Activated CD4-positive, alpha-beta T cell treated with anti-CD3 and anti-CD28 coated beads, Interleukin-2, amount 10 ng/mL, durations not matched to agents 7 days and 5 days (primary cell): ENCODE results near the gene HP1BP3. TPM values are rescaled to one million over a fixed set of nuclear protein-coding genes. Genes with fewer than 3 reads are reported as not detected.
"Not testable (repeated sequence)": the region's sequence is repeated elsewhere in the genome, so short reads cannot be mapped to it uniquely, and the experiment has no call there.

Source experiments
- CTCF ChIA-PET: fragments of 350-600 bp; sonication (Branson Sonifier 250); formaldehyde crosslinking; loops from one replicate; lab custom pipeline; 2021; ENCODE audit warnings: antibody characterized with exemption; lab: Charles Lee
- POLR2A ChIA-PET: fragments of 350-600 bp; sonication (Branson Sonifier 250); formaldehyde crosslinking; loops from one replicate; lab custom pipeline; 2021; ENCODE audit warnings: antibody characterized with exemption; lab: Charles Lee
- DNase-seq: peaks from one replicate; pipeline ENCODE4 v3.0.0-alpha.2; 2020
- H3K27ac Mint-ChIP-seq: one replicate; pipeline ENCODE4 v1.8.0; 2021; ENCODE audit warnings: mild to moderate bottlenecking, moderate library complexity, mixed read lengths
- H3K27me3 Mint-ChIP-seq: one replicate; pipeline ENCODE4 v1.8.0; 2021; ENCODE audit warnings: mixed read lengths
- H3K36me3 Mint-ChIP-seq: one replicate; pipeline ENCODE4 v1.8.0; 2021; ENCODE audit warnings: low read depth, mixed read lengths
- H3K4me1 Mint-ChIP-seq: one replicate; pipeline ENCODE4 v1.8.0; 2021; ENCODE audit warnings: mixed read lengths
- H3K4me3 Mint-ChIP-seq: one replicate; pipeline ENCODE4 v1.8.0; 2021; ENCODE audit warnings: mild to moderate bottlenecking, moderate library complexity, mixed read lengths
- H3K9me3 Mint-ChIP-seq: one replicate; pipeline ENCODE4 v1.8.0; 2021; ENCODE audit warnings: mixed read lengths
- total RNA-seq, 2 experiments: library from RNA; stranded (reverse); gene quantifications; one replicate each; pipeline ENCODE4 v1.2.3, GENCODE V29; 2021

Gene HP1BP3
- total RNA-seq, 2 experiments from 2014 or later: 369 to 407 TPM

- H3K4me3 Mint-ChIP-seq: no peak overlapping the region
- H3K4me1 Mint-ChIP-seq: peaks cover 2% of the 10 kb centered on the region
- POLR2A ChIA-PET: no interaction called here
- CTCF ChIA-PET: no interaction called here
- H3K9me3 Mint-ChIP-seq: no peaks in the 10 kb centered on the region
- H3K27me3 Mint-ChIP-seq: peaks cover 21% of the 10 kb centered on the region
- H3K27ac Mint-ChIP-seq: no peak overlapping the region
- no peak for DNase-seq
- H3K36me3 Mint-ChIP-seq: no peaks in the 10 kb centered on the region
Observed at GRCh38 chr1:20723159-20723536, 64.0 kb downstream of the HP1BP3 start.

- H3K27ac Mint-ChIP-seq: no peak overlapping the region
- H3K36me3 Mint-ChIP-seq: peaks cover under 1% of the 10 kb centered on the region
- no peaks in the 10 kb centered on the region for H3K9me3 Mint-ChIP-seq
- ChIA-PET CTCF (interaction anchor here (0.6 to 1.5 kb wide), 2 partner anchors 11 to 29 kb away, joined by 3 read pairs; partner anchors contain the start of gene SH2D5), POLR2A (no interaction called here)
- no peak for DNase-seq
- H3K4me3 Mint-ChIP-seq: no peak overlapping the region
- peaks cover 10% of the 10 kb centered on the region for H3K4me1 Mint-ChIP-seq
- peaks cover 29% of the 10 kb centered on the region for H3K27me3 Mint-ChIP-seq
Observed at GRCh38 chr1:20721117-20722061, 65.7 kb downstream of the HP1BP3 start.

- Mint-ChIP-seq H3K4me3 (no peak overlapping the region), H3K27ac (no peak overlapping the region), H3K36me3 (peaks cover 2% of the 10 kb centered on the region), H3K9me3 (no peaks in the 10 kb centered on the region), H3K4me1 (peaks cover 13% of the 10 kb centered on the region), H3K27me3 (peaks cover 35% of the 10 kb centered on the region)
- ChIA-PET POLR2A (no interaction called here), CTCF (interaction anchor here (1.5 kb wide), 1 partner anchor 11 kb away, joined by 3 read pairs; the partner anchor contains the start of gene SH2D5)
- DNase-seq: no peak
Observed at GRCh38 chr1:20720631-20721091, 66.4 kb downstream of the HP1BP3 start.

GRCh38 chr1:20719871-20720620 is 67.1 kb downstream of the HP1BP3 start:
- Mint-ChIP-seq H3K36me3 (peaks cover 2% of the 10 kb centered on the region), H3K4me1 (peaks cover 13% of the 10 kb centered on the region), H3K27ac (no peak overlapping the region), H3K27me3 (peaks cover 35% of the 10 kb centered on the region), H3K9me3 (no peaks in the 10 kb centered on the region), H3K4me3 (no peak overlapping the region)
- no peak for DNase-seq
- ChIA-PET POLR2A (no interaction called here), CTCF (interaction anchor here (0.6 to 1.5 kb wide), 2 partner anchors 12 to 31 kb away, joined by 3 read pairs; partner anchors contain the start of gene SH2D5)

GRCh38 chr1:20719261-20719660 is 67.8 kb downstream of the HP1BP3 start:
- H3K9me3 Mint-ChIP-seq: no peaks in the 10 kb centered on the region
- CTCF ChIA-PET: interaction anchor here (0.6 to 3.4 kb wide), 2 partner anchors 9 to 1431 kb away, joined by 4 to 10 read pairs; no protein-coding TSS in a partner anchor
- POLR2A ChIA-PET: no interaction called here
- no peak overlapping the region for H3K27ac Mint-ChIP-seq
- peaks cover 2% of the 10 kb centered on the region for H3K36me3 Mint-ChIP-seq
- no peak overlapping the region for H3K4me3 Mint-ChIP-seq
- peaks cover 13% of the 10 kb centered on the region for H3K4me1 Mint-ChIP-seq
- no peak for DNase-seq
- peaks cover 35% of the 10 kb centered on the region for H3K27me3 Mint-ChIP-seq

- H3K36me3 Mint-ChIP-seq, DNase-seq, H3K27ac Mint-ChIP-seq, POLR2A ChIA-PET, H3K9me3 Mint-ChIP-seq: not testable (repeated sequence)
- peak overlapping the region; percentile 58 for H3K4me3 Mint-ChIP-seq
- peaks cover 13% of the 10 kb centered on the region for H3K4me1 Mint-ChIP-seq
- CTCF ChIA-PET: interaction anchor here (0.6 to 3.4 kb wide), 6 partner anchors 10 to 1432 kb away, joined by 3 to 10 read pairs (median 4); no protein-coding TSS in a partner anchor
- H3K27me3 Mint-ChIP-seq: peaks cover 35% of the 10 kb centered on the region
Observed at GRCh38 chr1:20718343-20718882, 68.7 kb downstream of the HP1BP3 start.

- Mint-ChIP-seq H3K4me3 (peak within 1 kb of the TSS; percentile 58), H3K27ac (no peak within 1 kb of the TSS), H3K27me3 (peaks cover 35% of the 10 kb centered on the region), H3K4me1 (peaks cover 13% of the 10 kb centered on the region), H3K36me3 (peaks cover 2% of the 10 kb centered on the region), H3K9me3 (no peaks in the 10 kb centered on the region)
- ChIA-PET CTCF (interaction anchor here (0.6 to 3.4 kb wide), 5 partner anchors 11 to 1361 kb away, joined by 3 to 10 read pairs (median 4); no protein-coding TSS in a partner anchor), POLR2A (no interaction called here)
- DNase-seq: peak; percentile 63
Observed at GRCh38 chr1:20717452-20718342, 69.4 kb downstream of the HP1BP3 start, which contains the start of gene KIF17. Gene KIF17 (minus strand): TSS chr1:20718007. CDS start chr1:20717706, 301 bp downstream.

GRCh38 chr1:20716232-20716631 is 70.9 kb downstream of the HP1BP3 start:
- Mint-ChIP-seq H3K27me3 (peaks cover 35% of the 10 kb centered on the region), H3K4me1 (peaks cover 13% of the 10 kb centered on the region), H3K4me3 (no peak overlapping the region), H3K27ac (no peak overlapping the region), H3K36me3 (peaks cover 2% of the 10 kb centered on the region), H3K9me3 (no peaks in the 10 kb centered on the region)
- DNase-seq: no peak
- ChIA-PET POLR2A (no interaction called here), CTCF (interaction anchor here (0.7 to 3.4 kb wide), 4 partner anchors 12 to 479 kb away, joined by 3 to 10 read pairs (median 4); no protein-coding TSS in a partner anchor)

GRCh38 chr1:20715406-20715805 is 71.7 kb downstream of the HP1BP3 start:
- Mint-ChIP-seq H3K36me3 (peaks cover 2% of the 10 kb centered on the region), H3K27ac (no peak overlapping the region), H3K27me3 (peaks cover 35% of the 10 kb centered on the region), H3K4me1 (peaks cover 13% of the 10 kb centered on the region), H3K9me3 (no peaks in the 10 kb centered on the region), H3K4me3 (no peak overlapping the region)
- CTCF ChIA-PET: interaction anchor here (0.7 to 1.8 kb wide), 4 partner anchors 18 to 480 kb away, joined by 3 to 5 read pairs (median 4); no protein-coding TSS in a partner anchor
- DNase-seq: no peak
- POLR2A ChIA-PET: no interaction called here

- Mint-ChIP-seq H3K36me3 (peaks cover 2% of the 10 kb centered on the region), H3K4me1 (peaks cover 13% of the 10 kb centered on the region), H3K9me3 (no peaks in the 10 kb centered on the region), H3K27ac (no peak overlapping the region), H3K27me3 (peaks cover 19% of the 10 kb centered on the region), H3K4me3 (no peak overlapping the region)
- no peak for DNase-seq
- CTCF ChIA-PET: interaction anchor here (1.1 kb wide), 1 partner anchor 17 kb away, joined by 6 read pairs; no protein-coding TSS in a partner anchor
- POLR2A ChIA-PET: no interaction called here
Observed at GRCh38 chr1:20713440-20713839, 73.7 kb downstream of the HP1BP3 start.

- no peak for DNase-seq
- H3K27ac Mint-ChIP-seq: no peak overlapping the region
- peaks cover 9% of the 10 kb centered on the region for H3K4me1 Mint-ChIP-seq
- H3K9me3 Mint-ChIP-seq: no peaks in the 10 kb centered on the region
- H3K27me3 Mint-ChIP-seq: peaks cover 13% of the 10 kb centered on the region
- peaks cover 2% of the 10 kb centered on the region for H3K36me3 Mint-ChIP-seq
- H3K4me3 Mint-ChIP-seq: no peak overlapping the region
- ChIA-PET CTCF (interaction anchor here (1.2 kb wide), 1 partner anchor 78 kb away, joined by 3 read pairs; no protein-coding TSS in a partner anchor), POLR2A (no interaction called here)
Observed at GRCh38 chr1:20712215-20712577, 74.9 kb downstream of the HP1BP3 start.
